GM12878 (cell line): Measurements from ENCODE around the gene AOAH.
"Not testable (repeated sequence)": the region's sequence is repeated elsewhere in the genome, so short reads cannot be mapped to it uniquely, and the experiment has no call there.

ENCODE experiments used
- HCFC1 ChIP-seq: fragments of 150-350 bp; IDR thresholded peaks from 2 replicates; pipeline ENCODE4 v1.6.1; 2014; ENCODE audit warnings: low read length
- MYB ChIP-seq: fragments of 150-350 bp; IDR thresholded peaks from 2 replicates; pipeline ENCODE4 v1.6.1; 2014; ENCODE audit warnings: mild to moderate bottlenecking, low read depth, low read length, borderline replicate concordance
- NFYB ChIP-seq: IDR thresholded peaks from 2 replicates; pipeline ENCODE4 v1.6.1; 2011; ENCODE audit warnings: low read depth, mild to moderate bottlenecking, low read length, improper control_type of control experiment, moderate library complexity; ENCODE audit not compliant: insufficient read depth
- TF ChIP-seq, protein P1 (sequence below): fragments of 450-650 bp; IDR thresholded peaks from 2 replicates; pipeline ENCODE4 v1.6.1; 2017; ENCODE audit warnings: mild to moderate bottlenecking, moderate library complexity
- TF ChIP-seq, protein P2 (sequence below), 3 experiments: IDR thresholded peaks in 2 of 3; conservative IDR thresholded peaks in 1 of 3; 2 replicates each; pipeline ENCODE4 v1.5.1; 2011; ENCODE audit warnings: low read depth in 3 of 3, low read length in 3 of 3, mild to moderate bottlenecking in 3 of 3, control low read depth in 2 of 3, moderate library complexity in 2 of 3, inconsistent platforms in 1 of 3, mixed read lengths in 1 of 3; ENCODE audit not compliant: control insufficient read depth in 2 of 3, insufficient read depth in 1 of 3; ENCODE audit errors: extremely low read depth in 1 of 3
- TF ChIP-seq, protein P3 (sequence below): fragments of 450-650 bp; IDR thresholded peaks from 2 replicates; pipeline ENCODE4 v1.6.1; 2017; ENCODE audit warnings: mild to moderate bottlenecking

DNA sequence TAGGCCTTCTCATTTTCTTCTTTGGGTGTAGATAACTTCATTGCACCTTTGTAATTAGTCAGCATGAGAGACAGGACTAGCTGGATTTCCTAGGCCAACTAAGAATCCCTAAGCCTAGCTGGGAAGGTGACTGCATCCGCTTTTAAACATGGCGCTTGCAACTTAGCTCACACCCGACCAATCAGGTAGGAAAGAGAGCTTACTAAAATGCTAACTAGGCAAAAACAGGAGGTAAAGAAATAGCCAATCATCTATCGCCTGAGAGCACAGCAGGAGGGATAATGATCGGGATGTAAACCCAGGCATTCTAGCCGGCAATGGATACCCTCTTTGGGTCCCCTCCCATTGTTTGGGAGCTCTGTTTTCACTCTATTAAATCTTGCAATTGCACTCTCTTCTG lies 75.0 kb downstream of the AOAH start:
- TF ChIP-seq, protein P1, sequence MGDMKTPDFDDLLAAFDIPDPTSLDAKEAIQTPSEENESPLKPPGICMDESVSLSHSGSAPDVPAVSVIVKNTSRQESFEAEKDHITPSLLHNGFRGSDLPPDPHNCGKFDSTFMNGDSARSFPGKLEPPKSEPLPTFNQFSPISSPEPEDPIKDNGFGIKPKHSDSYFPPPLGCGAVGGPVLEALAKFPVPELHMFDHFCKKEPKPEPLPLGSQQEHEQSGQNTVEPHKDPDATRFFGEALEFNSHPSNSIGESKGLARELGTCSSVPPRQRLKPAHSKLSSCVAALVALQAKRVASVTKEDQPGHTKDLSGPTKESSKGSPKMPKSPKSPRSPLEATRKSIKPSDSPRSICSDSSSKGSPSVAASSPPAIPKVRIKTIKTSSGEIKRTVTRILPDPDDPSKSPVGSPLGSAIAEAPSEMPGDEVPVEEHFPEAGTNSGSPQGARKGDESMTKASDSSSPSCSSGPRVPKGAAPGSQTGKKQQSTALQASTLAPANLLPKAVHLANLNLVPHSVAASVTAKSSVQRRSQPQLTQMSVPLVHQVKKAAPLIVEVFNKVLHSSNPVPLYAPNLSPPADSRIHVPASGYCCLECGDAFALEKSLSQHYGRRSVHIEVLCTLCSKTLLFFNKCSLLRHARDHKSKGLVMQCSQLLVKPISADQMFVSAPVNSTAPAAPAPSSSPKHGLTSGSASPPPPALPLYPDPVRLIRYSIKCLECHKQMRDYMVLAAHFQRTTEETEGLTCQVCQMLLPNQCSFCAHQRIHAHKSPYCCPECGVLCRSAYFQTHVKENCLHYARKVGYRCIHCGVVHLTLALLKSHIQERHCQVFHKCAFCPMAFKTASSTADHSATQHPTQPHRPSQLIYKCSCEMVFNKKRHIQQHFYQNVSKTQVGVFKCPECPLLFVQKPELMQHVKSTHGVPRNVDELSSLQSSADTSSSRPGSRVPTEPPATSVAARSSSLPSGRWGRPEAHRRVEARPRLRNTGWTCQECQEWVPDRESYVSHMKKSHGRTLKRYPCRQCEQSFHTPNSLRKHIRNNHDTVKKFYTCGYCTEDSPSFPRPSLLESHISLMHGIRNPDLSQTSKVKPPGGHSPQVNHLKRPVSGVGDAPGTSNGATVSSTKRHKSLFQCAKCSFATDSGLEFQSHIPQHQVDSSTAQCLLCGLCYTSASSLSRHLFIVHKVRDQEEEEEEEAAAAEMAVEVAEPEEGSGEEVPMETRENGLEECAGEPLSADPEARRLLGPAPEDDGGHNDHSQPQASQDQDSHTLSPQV = not testable (repeated sequence)
- TF ChIP-seq, protein P2, sequence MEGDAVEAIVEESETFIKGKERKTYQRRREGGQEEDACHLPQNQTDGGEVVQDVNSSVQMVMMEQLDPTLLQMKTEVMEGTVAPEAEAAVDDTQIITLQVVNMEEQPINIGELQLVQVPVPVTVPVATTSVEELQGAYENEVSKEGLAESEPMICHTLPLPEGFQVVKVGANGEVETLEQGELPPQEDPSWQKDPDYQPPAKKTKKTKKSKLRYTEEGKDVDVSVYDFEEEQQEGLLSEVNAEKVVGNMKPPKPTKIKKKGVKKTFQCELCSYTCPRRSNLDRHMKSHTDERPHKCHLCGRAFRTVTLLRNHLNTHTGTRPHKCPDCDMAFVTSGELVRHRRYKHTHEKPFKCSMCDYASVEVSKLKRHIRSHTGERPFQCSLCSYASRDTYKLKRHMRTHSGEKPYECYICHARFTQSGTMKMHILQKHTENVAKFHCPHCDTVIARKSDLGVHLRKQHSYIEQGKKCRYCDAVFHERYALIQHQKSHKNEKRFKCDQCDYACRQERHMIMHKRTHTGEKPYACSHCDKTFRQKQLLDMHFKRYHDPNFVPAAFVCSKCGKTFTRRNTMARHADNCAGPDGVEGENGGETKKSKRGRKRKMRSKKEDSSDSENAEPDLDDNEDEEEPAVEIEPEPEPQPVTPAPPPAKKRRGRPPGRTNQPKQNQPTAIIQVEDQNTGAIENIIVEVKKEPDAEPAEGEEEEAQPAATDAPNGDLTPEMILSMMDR (IDR thresholded peaks at IDR 0.05 in 2 of 3, conservative IDR thresholded peaks at IDR 0.05 in 1 of 3; ENCODE audit: control insufficient read depth in 2 of 3, extremely low read depth in 1 of 3, insufficient read depth in 1 of 3, low read depth in 3 of 3, low read length in 3 of 3) = not testable (repeated sequence)
- not testable (repeated sequence) for TF ChIP-seq NFYB, MYB, HCFC1
- TF ChIP-seq, protein P3, sequence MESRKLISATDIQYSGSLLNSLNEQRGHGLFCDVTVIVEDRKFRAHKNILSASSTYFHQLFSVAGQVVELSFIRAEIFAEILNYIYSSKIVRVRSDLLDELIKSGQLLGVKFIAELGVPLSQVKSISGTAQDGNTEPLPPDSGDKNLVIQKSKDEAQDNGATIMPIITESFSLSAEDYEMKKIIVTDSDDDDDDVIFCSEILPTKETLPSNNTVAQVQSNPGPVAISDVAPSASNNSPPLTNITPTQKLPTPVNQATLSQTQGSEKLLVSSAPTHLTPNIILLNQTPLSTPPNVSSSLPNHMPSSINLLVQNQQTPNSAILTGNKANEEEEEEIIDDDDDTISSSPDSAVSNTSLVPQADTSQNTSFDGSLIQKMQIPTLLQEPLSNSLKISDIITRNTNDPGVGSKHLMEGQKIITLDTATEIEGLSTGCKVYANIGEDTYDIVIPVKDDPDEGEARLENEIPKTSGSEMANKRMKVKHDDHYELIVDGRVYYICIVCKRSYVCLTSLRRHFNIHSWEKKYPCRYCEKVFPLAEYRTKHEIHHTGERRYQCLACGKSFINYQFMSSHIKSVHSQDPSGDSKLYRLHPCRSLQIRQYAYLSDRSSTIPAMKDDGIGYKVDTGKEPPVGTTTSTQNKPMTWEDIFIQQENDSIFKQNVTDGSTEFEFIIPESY = not testable (repeated sequence)
